ENCODE data around the gene DNAAF8.

The DNAAF8 gene

GRCh38 chr16:4700380-4700996 is 33.8 kb upstream of the DNAAF8 start:
- ChIA-PET CTCF (no interaction called here), POLR2A (no interaction called here)
- no peak for DNase-seq (ENCODE audit: extremely low spot score)
- TF ChIP-seq HDGF (IDR thresholded peaks at IDR 0.05; ENCODE audit: borderline replicate concordance) (no peak), FOXA1 (IDR thresholded peaks at IDR 0.05) (no peak)

DNA sequence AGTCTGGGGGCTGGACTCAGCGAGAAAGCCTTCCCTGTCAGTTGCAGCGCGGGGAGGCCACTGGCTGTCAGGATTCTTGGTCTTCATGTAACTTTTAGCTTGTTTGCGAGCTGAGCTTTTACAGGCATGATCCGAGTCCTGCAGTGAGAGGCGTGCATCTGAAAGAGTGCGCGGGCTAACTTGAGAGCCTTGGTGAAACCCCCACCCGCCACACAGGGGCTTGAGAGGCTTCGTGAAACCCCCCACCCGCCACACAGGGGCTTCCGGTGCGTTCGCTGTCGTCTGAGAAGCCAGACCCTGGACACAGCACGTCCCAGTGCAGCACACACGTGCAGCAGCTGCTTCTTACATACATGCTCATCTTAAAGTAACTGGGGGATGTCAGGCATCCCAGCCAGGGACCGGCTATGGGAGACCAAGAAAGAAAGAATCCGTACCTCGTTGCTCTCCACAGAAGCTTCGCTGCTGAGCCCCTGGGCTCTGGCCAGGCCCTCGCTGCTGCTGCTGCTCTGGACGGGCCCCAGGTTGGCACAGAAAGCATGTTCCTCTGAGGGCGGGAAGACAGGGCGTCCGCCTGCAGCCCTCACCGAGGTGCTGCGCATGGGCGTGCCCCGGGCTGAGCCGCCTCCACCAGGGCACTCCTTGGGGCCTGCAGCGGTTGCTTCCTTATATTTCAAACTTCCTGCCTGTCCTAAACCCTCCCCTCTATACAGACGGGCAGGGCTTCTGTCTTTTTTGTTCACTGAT is 33.2 kb upstream of the DNAAF8 start:
- no peak for DNase-seq (ENCODE audit: extremely low spot score)
- no peak for TF ChIP-seq FOXA1 (IDR thresholded peaks at IDR 0.05)
- no peak for TF ChIP-seq NFRKB (IDR thresholded peaks at IDR 0.05)
- no peak for TF ChIP-seq TARDBP (IDR thresholded peaks at IDR 0.05)
- no peak for TF ChIP-seq L3MBTL2 (conservative IDR thresholded peaks at IDR 0.05)
- TF ChIP-seq SUZ12 (IDR thresholded peaks at IDR 0.05), result no peak
- no peak for TF ChIP-seq ARNT (IDR thresholded peaks at IDR 0.05)
- no peak for TF ChIP-seq CTBP1 (IDR thresholded peaks at IDR 0.05; ENCODE audit: borderline replicate concordance)
- TF ChIP-seq ZNF384 (IDR thresholded peaks at IDR 0.05), result no peak
- no peak for TF ChIP-seq HDGF (IDR thresholded peaks at IDR 0.05; ENCODE audit: borderline replicate concordance)
- TF ChIP-seq FOXM1 (IDR thresholded peaks at IDR 0.05; ENCODE audit: borderline replicate concordance), result no peak
- TF ChIP-seq BHLHE40 (IDR thresholded peaks at IDR 0.05; ENCODE audit: borderline replicate concordance), result no peak
- TF ChIP-seq SP1 (IDR thresholded peaks at IDR 0.05), result no peak
- TF ChIP-seq FOXK2 (IDR thresholded peaks at IDR 0.05), result no peak
- TF ChIP-seq, protein P1, sequence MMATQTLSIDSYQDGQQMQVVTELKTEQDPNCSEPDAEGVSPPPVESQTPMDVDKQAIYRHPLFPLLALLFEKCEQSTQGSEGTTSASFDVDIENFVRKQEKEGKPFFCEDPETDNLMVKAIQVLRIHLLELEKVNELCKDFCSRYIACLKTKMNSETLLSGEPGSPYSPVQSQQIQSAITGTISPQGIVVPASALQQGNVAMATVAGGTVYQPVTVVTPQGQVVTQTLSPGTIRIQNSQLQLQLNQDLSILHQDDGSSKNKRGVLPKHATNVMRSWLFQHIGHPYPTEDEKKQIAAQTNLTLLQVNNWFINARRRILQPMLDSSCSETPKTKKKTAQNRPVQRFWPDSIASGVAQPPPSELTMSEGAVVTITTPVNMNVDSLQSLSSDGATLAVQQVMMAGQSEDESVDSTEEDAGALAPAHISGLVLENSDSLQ (IDR thresholded peaks at IDR 0.05), result no peak
- no peak for TF ChIP-seq LEF1 (IDR thresholded peaks at IDR 0.05; ENCODE audit: borderline replicate concordance)
- no peak for TF ChIP-seq ELF4 (IDR thresholded peaks at IDR 0.05)
- ChIA-PET CTCF (no interaction called here), POLR2A (no interaction called here)

DNA sequence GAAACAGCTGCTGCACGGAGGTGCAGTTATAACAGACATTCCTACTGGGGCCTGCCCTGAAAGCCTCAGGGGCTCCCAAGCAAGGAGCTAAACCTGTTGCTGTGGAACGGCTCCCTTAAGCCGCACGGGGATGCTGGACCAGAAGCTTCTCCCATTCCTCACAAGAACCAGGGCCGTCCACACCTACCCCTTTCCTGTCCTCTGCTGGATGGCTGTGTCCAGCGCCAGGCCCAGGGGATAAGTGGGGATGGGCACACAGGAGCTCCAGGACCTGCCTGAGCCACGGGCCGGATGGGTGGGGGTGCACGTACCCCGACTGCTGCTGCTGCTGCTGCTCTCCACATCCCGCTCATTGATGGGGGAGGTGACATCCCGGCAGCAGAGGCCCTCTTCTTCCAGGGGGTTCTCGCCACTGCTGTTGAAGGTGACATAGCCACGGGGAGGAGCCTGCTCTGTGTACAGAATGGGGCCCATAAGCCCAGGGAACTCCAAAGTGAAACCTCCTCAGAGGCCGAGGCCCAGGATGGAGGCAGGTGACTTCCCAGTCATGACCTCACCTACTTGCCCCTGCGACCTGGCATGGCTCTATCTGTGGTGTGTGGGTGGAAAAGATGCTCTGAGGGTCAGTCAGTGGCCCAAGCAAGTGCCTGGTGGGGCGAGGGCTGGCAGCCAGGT is 32.4 kb upstream of the DNAAF8 start:
- ChIA-PET CTCF (no interaction called here), POLR2A (no interaction called here)
- DNase-seq (ENCODE audit: extremely low spot score), result no peak
- TF ChIP-seq BHLHE40 (IDR thresholded peaks at IDR 0.05; ENCODE audit: borderline replicate concordance) (no peak), LEF1 (IDR thresholded peaks at IDR 0.05; ENCODE audit: borderline replicate concordance) (no peak), FOXA1 (IDR thresholded peaks at IDR 0.05) (no peak), ELF4 (IDR thresholded peaks at IDR 0.05) (no peak), TARDBP (IDR thresholded peaks at IDR 0.05) (no peak), NFRKB (IDR thresholded peaks at IDR 0.05) (no peak), L3MBTL2 (conservative IDR thresholded peaks at IDR 0.05) (no peak), SUZ12 (IDR thresholded peaks at IDR 0.05) (no peak), ZNF384 (IDR thresholded peaks at IDR 0.05) (no peak)
- TF ChIP-seq, protein P1 (IDR thresholded peaks at IDR 0.05), result no peak

DNA sequence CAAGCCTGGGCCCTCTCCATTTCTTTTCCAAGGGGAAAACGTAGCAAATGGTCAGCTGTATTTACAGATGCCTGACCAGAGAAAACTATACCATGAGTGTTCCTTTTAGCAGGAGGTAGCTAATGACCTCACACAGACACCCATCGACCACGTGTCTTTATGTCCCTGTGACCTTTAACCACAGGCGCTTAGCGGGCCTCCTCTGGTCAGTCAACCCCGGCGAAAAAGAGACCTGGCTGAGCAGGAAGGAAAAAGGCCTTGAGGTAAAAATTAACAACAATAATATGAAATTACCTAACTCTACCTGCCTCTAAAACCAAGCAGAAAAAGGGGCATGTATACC is 31.9 kb upstream of the DNAAF8 start:
- ChIA-PET CTCF (no interaction called here), POLR2A (no interaction called here)
- TF ChIP-seq L3MBTL2 (conservative IDR thresholded peaks at IDR 0.05) (no peak), FOXM1 (IDR thresholded peaks at IDR 0.05; ENCODE audit: borderline replicate concordance) (no peak), CTBP1 (IDR thresholded peaks at IDR 0.05; ENCODE audit: borderline replicate concordance) (no peak)
- DNase-seq (ENCODE audit: extremely low spot score), result no peak

DNA sequence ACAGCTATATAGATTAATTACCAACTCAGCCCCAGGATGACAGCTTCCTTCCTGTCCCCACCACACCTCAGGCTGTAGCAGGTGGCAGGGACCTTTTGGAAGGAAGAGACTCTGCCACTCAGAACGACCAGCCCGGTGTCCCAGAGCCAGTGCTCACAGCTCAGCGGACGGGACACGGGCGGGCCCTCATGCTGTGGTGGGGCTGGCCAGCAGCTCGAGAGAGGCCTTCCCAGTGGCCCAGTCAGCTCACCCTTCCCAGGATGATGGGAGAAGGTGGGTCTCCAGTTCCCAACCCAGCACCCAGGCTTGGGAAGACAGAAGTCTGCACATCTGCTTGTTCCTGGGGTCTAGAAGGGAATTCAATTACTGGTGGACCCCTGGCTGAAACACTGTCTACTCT is 30.4 kb upstream of the DNAAF8 start:
- CTCF ChIA-PET, result no interaction called here
- DNase-seq (ENCODE audit: extremely low spot score), result no peak
- POLR2A ChIA-PET, result no interaction called here
- no peak for TF ChIP-seq ARNT (IDR thresholded peaks at IDR 0.05)
- TF ChIP-seq BHLHE40 (IDR thresholded peaks at IDR 0.05; ENCODE audit: borderline replicate concordance), result no peak
- no peak for TF ChIP-seq FOXA1 (IDR thresholded peaks at IDR 0.05)
- no peak for TF ChIP-seq CTBP1 (IDR thresholded peaks at IDR 0.05; ENCODE audit: borderline replicate concordance)
- TF ChIP-seq, protein P1 (IDR thresholded peaks at IDR 0.05), result no peak
- TF ChIP-seq TARDBP (IDR thresholded peaks at IDR 0.05), result no peak
- TF ChIP-seq NFRKB (IDR thresholded peaks at IDR 0.05), result no peak
- no peak for TF ChIP-seq LEF1 (IDR thresholded peaks at IDR 0.05; ENCODE audit: borderline replicate concordance)
- TF ChIP-seq HDGF (IDR thresholded peaks at IDR 0.05; ENCODE audit: borderline replicate concordance), result no peak
- no peak for TF ChIP-seq FOXK2 (IDR thresholded peaks at IDR 0.05)

DNA sequence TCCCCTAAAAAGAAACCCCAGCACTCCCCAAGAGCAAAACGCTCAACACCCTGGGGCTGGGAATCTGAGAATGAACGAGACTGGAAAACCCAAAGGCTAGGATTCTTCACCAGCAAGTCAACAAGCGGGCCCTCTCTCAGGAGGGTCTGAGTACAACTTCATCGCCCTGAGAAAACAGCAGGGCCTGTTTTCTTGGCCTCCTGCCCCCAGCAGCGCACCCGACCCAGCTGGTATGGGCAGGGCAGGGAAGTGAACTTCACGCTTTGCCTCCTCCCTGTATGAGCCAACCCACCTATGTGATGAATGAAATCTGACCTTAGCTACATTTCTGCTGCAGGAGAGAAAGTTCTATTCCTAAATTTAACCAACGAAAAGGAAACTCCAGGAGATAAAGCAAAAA is 29.8 kb upstream of the DNAAF8 start:
- TF ChIP-seq NFRKB (IDR thresholded peaks at IDR 0.05) (no peak), FOXK2 (IDR thresholded peaks at IDR 0.05) (no peak), L3MBTL2 (conservative IDR thresholded peaks at IDR 0.05) (no peak), ELF4 (IDR thresholded peaks at IDR 0.05) (no peak), FOXA1 (IDR thresholded peaks at IDR 0.05) (no peak), ARNT (IDR thresholded peaks at IDR 0.05) (no peak), TARDBP (IDR thresholded peaks at IDR 0.05) (no peak), BHLHE40 (IDR thresholded peaks at IDR 0.05; ENCODE audit: borderline replicate concordance) (no peak), CTBP1 (IDR thresholded peaks at IDR 0.05; ENCODE audit: borderline replicate concordance) (no peak), HDGF (IDR thresholded peaks at IDR 0.05; ENCODE audit: borderline replicate concordance) (no peak), SUZ12 (IDR thresholded peaks at IDR 0.05) (no peak), LEF1 (IDR thresholded peaks at IDR 0.05; ENCODE audit: borderline replicate concordance) (no peak), SP1 (IDR thresholded peaks at IDR 0.05) (no peak), FOXM1 (IDR thresholded peaks at IDR 0.05; ENCODE audit: borderline replicate concordance) (no peak), ZNF384 (IDR thresholded peaks at IDR 0.05) (no peak)
- TF ChIP-seq, protein P1 (IDR thresholded peaks at IDR 0.05), result no peak
- no peak for DNase-seq (ENCODE audit: extremely low spot score)
- ChIA-PET CTCF (no interaction called here), POLR2A (no interaction called here)
